ENCODE results near the gene NPIPA3.

DNA sequence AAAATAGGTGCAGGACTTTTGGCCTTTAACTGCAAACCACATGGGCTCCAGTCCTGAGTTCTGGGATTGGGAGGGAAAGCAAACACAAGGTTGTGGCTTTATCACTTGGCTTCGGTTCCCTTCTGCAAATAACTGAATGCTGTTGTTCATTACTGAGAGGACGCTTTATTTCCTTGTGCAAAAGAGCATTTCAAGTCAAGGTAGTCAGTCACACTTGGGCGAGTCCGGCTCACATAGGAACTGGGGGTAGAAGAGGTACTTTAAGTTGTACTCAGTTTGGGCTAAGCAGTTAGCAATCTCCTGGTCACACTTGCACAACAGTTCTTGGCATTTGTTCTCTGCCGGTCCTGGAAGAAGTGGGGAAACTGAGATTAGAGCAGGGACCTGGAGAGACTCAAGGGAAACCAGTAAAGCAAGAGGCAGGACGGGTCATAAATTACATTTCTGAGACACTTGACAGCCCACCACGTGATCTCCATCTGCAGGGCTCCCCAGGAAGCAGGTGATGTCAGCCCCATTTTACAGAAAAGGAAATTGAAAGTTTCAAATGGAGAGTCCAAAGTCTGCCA lies 30.7 kb upstream of the NPIPA3 start:
- TF ChIP-seq, protein P1, sequence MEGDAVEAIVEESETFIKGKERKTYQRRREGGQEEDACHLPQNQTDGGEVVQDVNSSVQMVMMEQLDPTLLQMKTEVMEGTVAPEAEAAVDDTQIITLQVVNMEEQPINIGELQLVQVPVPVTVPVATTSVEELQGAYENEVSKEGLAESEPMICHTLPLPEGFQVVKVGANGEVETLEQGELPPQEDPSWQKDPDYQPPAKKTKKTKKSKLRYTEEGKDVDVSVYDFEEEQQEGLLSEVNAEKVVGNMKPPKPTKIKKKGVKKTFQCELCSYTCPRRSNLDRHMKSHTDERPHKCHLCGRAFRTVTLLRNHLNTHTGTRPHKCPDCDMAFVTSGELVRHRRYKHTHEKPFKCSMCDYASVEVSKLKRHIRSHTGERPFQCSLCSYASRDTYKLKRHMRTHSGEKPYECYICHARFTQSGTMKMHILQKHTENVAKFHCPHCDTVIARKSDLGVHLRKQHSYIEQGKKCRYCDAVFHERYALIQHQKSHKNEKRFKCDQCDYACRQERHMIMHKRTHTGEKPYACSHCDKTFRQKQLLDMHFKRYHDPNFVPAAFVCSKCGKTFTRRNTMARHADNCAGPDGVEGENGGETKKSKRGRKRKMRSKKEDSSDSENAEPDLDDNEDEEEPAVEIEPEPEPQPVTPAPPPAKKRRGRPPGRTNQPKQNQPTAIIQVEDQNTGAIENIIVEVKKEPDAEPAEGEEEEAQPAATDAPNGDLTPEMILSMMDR (IDR thresholded peaks at IDR 0.05): no peak
- TF ChIP-seq POLR2A (IDR thresholded peaks at IDR 0.05; ENCODE audit: low read length) (no peak), KDM5A (IDR thresholded peaks at IDR 0.05) (no peak), RFX5 (IDR thresholded peaks at IDR 0.05) (no peak), JUN (IDR thresholded peaks at IDR 0.05) (no peak), PHF8 (IDR thresholded peaks at IDR 0.05; ENCODE audit: borderline replicate concordance, low read depth) (no peak)
- TF ChIP-seq, protein P2, sequence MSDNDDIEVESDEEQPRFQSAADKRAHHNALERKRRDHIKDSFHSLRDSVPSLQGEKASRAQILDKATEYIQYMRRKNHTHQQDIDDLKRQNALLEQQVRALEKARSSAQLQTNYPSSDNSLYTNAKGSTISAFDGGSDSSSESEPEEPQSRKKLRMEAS (IDR thresholded peaks at IDR 0.05): no peak

Measured in A549 (cell line).